Astrocyte (in vitro differentiated cells and primary cell): ENCODE results near the gene ACACB. TPM values are rescaled to one million over a fixed set of nuclear protein-coding genes. Genes with fewer than 3 reads are reported as not detected.

ENCODE experiments used
- DNase-seq: peaks from one replicate; pipeline ENCODE4 v3.0.0-alpha.2; 2010; ENCODE audit warnings: low read depth
- FAIRE-seq: peaks from 2 replicates; lab custom pipeline; 2011; peaks lifted over from hg19 to GRCh38; lab: Jason Lieb, UNC
- H2AFZ ChIP-seq: 2 replicates; pipeline ENCODE4 v1.6.0; 2012; ENCODE audit warnings: low read depth, low read length, inconsistent platforms
- H3K27ac ChIP-seq: 2 replicates; pipeline ENCODE4 v1.5.1; 2011; ENCODE audit warnings: low read depth, low read length, inconsistent platforms
- H3K27me3 ChIP-seq: 2 replicates; pipeline ENCODE4 v1.6.0; 2011; ENCODE audit warnings: low read length, inconsistent platforms; ENCODE audit not compliant: insufficient read depth
- H3K36me3 ChIP-seq: 2 replicates; pipeline ENCODE4 v1.5.1; 2011; ENCODE audit warnings: low read length, inconsistent platforms; ENCODE audit not compliant: insufficient read depth
- H3K4me1 ChIP-seq: 2 replicates; pipeline ENCODE4 v1.5.1; 2011; ENCODE audit warnings: low read length, inconsistent platforms; ENCODE audit not compliant: insufficient read depth
- H3K4me2 ChIP-seq: 2 replicates; pipeline ENCODE4 v1.6.0; 2012; ENCODE audit warnings: low read length, inconsistent platforms
- H3K4me3 ChIP-seq: 2 replicates; pipeline ENCODE4 v1.5.1; 2011; ENCODE audit warnings: low read depth, mild to moderate bottlenecking, low read length, inconsistent platforms; ENCODE audit not compliant: insufficient read depth
- H3K79me2 ChIP-seq: 2 replicates; pipeline ENCODE4 v1.6.0; 2012; ENCODE audit warnings: mild to moderate bottlenecking, low read length, inconsistent platforms; ENCODE audit not compliant: insufficient read depth
- H3K9ac ChIP-seq: 2 replicates; pipeline ENCODE4 v1.6.0; 2012; ENCODE audit warnings: mild to moderate bottlenecking, low read length, inconsistent platforms
- H3K9me3 ChIP-seq: 2 replicates; pipeline ENCODE4 v1.5.1; 2012; ENCODE audit warnings: low read depth, mild to moderate bottlenecking, low read length, inconsistent platforms; ENCODE audit not compliant: insufficient read depth
- H4K20me1 ChIP-seq: 2 replicates; pipeline ENCODE4 v1.6.0; 2012; ENCODE audit warnings: low read length, inconsistent platforms; ENCODE audit not compliant: insufficient read depth
- H3K27ac Mint-ChIP-seq: one replicate; pipeline ENCODE4 v1.8.0; 2021; ENCODE audit warnings: mild to moderate bottlenecking, mixed read lengths; ENCODE audit not compliant: unreplicated experiment
- H3K27me3 Mint-ChIP-seq: one replicate; pipeline ENCODE4 v1.8.0; 2021; ENCODE audit warnings: low read depth, mixed read lengths; ENCODE audit not compliant: unreplicated experiment
- H3K36me3 Mint-ChIP-seq: one replicate; pipeline ENCODE4 v1.8.0; 2021; ENCODE audit warnings: low read depth, mixed read lengths; ENCODE audit not compliant: unreplicated experiment
- H3K4me1 Mint-ChIP-seq: one replicate; pipeline ENCODE4 v1.8.0; 2021; ENCODE audit warnings: low read depth, mixed read lengths; ENCODE audit not compliant: unreplicated experiment
- H3K4me3 Mint-ChIP-seq: one replicate; pipeline ENCODE4 v1.8.0; 2021; ENCODE audit warnings: mild to moderate bottlenecking, moderate library complexity, mixed read lengths; ENCODE audit not compliant: unreplicated experiment
- H3K9me3 Mint-ChIP-seq: one replicate; pipeline ENCODE4 v1.8.0; 2021; ENCODE audit warnings: mild to moderate bottlenecking, mixed read lengths; ENCODE audit not compliant: unreplicated experiment
- EZH2 ChIP-seq: IDR thresholded peaks from 2 replicates; pipeline ENCODE4 v1.6.1; 2012; ENCODE audit warnings: mild to moderate bottlenecking, low read length, inconsistent platforms; ENCODE audit not compliant: insufficient read depth
- total RNA-seq: library from RNA; stranded (reverse); gene quantifications from 2 replicates; pipeline ENCODE4 v1.2.1, GENCODE V29; 2021
- TF ChIP-seq, protein P1 (sequence below): IDR thresholded peaks from 2 replicates; pipeline ENCODE4 v1.5.1; 2011; ENCODE audit warnings: low read depth, mild to moderate bottlenecking, inconsistent platforms, low read length, moderate library complexity; ENCODE audit not compliant: insufficient read depth

ACACB gene
- total RNA-seq, 1 donor from 2014 or later = 3.9 TPM

DNA sequence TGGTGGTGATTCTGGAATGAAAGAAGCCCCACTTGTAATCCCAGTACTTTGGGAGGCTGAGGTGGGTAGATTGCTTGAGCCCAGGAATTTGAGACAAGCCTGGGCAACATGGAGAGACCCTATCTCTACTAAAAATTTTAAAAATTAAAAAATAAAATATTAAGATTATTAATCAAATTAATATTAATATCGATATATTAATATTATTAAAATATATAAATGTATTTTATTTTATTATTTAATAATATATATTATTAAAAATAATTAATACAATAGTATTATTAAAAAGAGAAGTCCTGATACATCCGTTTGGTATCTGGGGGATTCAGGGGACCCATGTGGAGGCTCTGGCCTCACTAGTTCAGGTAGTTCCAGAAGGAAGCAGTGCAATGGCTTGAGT is 124.0 kb downstream of the ACACB start:
- no peaks in the 10 kb centered on the region for H3K79me2 ChIP-seq
- H3K27me3 ChIP-seq = no peaks in the 10 kb centered on the region
- H3K4me3 ChIP-seq = no peak overlapping the region
- Mint-ChIP-seq H3K9me3 (no peaks in the 10 kb centered on the region), H3K4me3 (no peak overlapping the region), H3K36me3 (peaks cover 4% of the 10 kb centered on the region), H3K4me1 (no peaks in the 10 kb centered on the region), H3K27me3 (peaks cover 7% of the 10 kb centered on the region), H3K27ac (no peak overlapping the region)
- no peaks in the 10 kb centered on the region for H3K36me3 ChIP-seq
- H3K27ac ChIP-seq = no peak overlapping the region
- no peak overlapping the region for H3K4me2 ChIP-seq
- FAIRE-seq (no peak), DNase-seq (no peak)
- no peaks in the 10 kb centered on the region for H3K9me3 ChIP-seq
- TF ChIP-seq, protein P1, sequence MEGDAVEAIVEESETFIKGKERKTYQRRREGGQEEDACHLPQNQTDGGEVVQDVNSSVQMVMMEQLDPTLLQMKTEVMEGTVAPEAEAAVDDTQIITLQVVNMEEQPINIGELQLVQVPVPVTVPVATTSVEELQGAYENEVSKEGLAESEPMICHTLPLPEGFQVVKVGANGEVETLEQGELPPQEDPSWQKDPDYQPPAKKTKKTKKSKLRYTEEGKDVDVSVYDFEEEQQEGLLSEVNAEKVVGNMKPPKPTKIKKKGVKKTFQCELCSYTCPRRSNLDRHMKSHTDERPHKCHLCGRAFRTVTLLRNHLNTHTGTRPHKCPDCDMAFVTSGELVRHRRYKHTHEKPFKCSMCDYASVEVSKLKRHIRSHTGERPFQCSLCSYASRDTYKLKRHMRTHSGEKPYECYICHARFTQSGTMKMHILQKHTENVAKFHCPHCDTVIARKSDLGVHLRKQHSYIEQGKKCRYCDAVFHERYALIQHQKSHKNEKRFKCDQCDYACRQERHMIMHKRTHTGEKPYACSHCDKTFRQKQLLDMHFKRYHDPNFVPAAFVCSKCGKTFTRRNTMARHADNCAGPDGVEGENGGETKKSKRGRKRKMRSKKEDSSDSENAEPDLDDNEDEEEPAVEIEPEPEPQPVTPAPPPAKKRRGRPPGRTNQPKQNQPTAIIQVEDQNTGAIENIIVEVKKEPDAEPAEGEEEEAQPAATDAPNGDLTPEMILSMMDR = no peak
- TF ChIP-seq EZH2 = no peak
- no peaks in the 10 kb centered on the region for H4K20me1 ChIP-seq
- no peak overlapping the region for H2AFZ ChIP-seq
- no peak overlapping the region for H3K9ac ChIP-seq
- no peaks in the 10 kb centered on the region for H3K4me1 ChIP-seq

- no peak overlapping the region for H2AFZ ChIP-seq
- H3K36me3 ChIP-seq = no peaks in the 10 kb centered on the region
- no peaks in the 10 kb centered on the region for H3K4me1 Mint-ChIP-seq
- H3K9me3 Mint-ChIP-seq = no peaks in the 10 kb centered on the region
- H3K27ac Mint-ChIP-seq = no peak overlapping the region
- no peak for DNase-seq
- no peak overlapping the region for H3K4me2 ChIP-seq
- H3K9me3 ChIP-seq = no peaks in the 10 kb centered on the region
- peaks cover 2% of the 10 kb centered on the region for H3K27me3 Mint-ChIP-seq
- H3K9ac ChIP-seq = no peak overlapping the region
- H3K27me3 ChIP-seq = no peaks in the 10 kb centered on the region
- peaks cover 4% of the 10 kb centered on the region for H3K36me3 Mint-ChIP-seq
- FAIRE-seq = no peak
- H3K4me3 Mint-ChIP-seq = no peak overlapping the region
- no peaks in the 10 kb centered on the region for H3K4me1 ChIP-seq
- no peaks in the 10 kb centered on the region for H3K79me2 ChIP-seq
- TF ChIP-seq, protein P1 = no peak
- no peak for TF ChIP-seq EZH2
- no peak overlapping the region for H3K27ac ChIP-seq
- no peaks in the 10 kb centered on the region for H4K20me1 ChIP-seq
- H3K4me3 ChIP-seq = no peak overlapping the region
These were observed 125.5 kb downstream of the ACACB start for GRCh38 chr12:109241936-109242335.

DNA sequence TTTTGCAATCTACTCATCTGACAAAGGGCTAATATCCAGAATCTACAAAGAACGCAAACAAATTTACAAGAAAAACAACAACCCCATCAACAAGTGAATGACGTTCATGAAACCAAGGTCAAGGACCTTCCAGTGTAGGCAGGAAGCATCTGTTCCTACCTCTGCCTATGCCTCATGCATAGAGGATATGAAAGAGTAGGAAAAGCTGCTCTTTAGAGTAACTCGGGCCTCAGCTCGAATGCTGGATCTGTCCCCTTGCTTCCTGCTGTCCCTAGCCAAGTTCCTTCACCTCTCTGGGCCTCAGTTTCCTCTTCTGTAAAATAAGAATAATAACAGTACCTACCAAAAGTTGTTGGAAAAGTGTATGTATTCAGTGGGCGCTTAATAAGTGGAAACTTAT is 127.7 kb downstream of the ACACB start:
- no peaks in the 10 kb centered on the region for H3K79me2 ChIP-seq
- no peaks in the 10 kb centered on the region for H3K4me1 Mint-ChIP-seq
- no peak overlapping the region for H3K27ac ChIP-seq
- no peak overlapping the region for H3K4me3 Mint-ChIP-seq
- no peak overlapping the region for H3K9ac ChIP-seq
- H4K20me1 ChIP-seq = no peaks in the 10 kb centered on the region
- no peaks in the 10 kb centered on the region for H3K9me3 ChIP-seq
- H3K27ac Mint-ChIP-seq = no peak overlapping the region
- no peak overlapping the region for H3K4me2 ChIP-seq
- no peaks in the 10 kb centered on the region for H3K9me3 Mint-ChIP-seq
- H3K36me3 ChIP-seq = no peaks in the 10 kb centered on the region
- no peak for DNase-seq
- peaks cover 4% of the 10 kb centered on the region for H3K27me3 Mint-ChIP-seq
- TF ChIP-seq, protein P1 = no peak
- TF ChIP-seq EZH2 = no peak
- no peak for FAIRE-seq
- H2AFZ ChIP-seq = no peak overlapping the region
- peaks cover 4% of the 10 kb centered on the region for H3K36me3 Mint-ChIP-seq
- H3K27me3 ChIP-seq = no peaks in the 10 kb centered on the region
- no peak overlapping the region for H3K4me3 ChIP-seq
- no peaks in the 10 kb centered on the region for H3K4me1 ChIP-seq
